Measurements from ENCODE around the gene CST11.

The CST11 gene

DNA sequence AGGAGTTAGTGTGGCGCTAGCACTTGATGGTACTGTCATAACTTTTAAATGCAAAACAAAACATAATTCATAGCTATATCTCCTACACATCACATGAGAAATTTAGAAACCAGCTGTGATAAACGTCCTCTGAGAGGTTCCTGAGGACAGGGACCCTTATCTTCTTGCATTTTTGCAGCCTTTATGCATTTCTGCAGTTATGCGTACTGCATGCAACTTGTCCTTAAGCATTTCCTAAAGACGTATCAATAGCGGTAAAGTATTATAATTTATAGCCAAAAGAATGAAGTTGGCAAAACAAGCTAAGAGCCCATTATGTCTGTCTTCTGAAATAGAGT is 33.0 kb downstream of the CST11 start:
- H3K4me3 ChIP-seq (ENCODE audit: low read depth, low read length): peak overlapping the region; percentile 97
- TF ChIP-seq, protein P1, sequence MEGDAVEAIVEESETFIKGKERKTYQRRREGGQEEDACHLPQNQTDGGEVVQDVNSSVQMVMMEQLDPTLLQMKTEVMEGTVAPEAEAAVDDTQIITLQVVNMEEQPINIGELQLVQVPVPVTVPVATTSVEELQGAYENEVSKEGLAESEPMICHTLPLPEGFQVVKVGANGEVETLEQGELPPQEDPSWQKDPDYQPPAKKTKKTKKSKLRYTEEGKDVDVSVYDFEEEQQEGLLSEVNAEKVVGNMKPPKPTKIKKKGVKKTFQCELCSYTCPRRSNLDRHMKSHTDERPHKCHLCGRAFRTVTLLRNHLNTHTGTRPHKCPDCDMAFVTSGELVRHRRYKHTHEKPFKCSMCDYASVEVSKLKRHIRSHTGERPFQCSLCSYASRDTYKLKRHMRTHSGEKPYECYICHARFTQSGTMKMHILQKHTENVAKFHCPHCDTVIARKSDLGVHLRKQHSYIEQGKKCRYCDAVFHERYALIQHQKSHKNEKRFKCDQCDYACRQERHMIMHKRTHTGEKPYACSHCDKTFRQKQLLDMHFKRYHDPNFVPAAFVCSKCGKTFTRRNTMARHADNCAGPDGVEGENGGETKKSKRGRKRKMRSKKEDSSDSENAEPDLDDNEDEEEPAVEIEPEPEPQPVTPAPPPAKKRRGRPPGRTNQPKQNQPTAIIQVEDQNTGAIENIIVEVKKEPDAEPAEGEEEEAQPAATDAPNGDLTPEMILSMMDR (IDR thresholded peaks at IDR 0.05; ENCODE audit: low read depth, low read length, missing control alignments): no peak
- in situ Hi-C loops (cut with HindIII; ENCODE audit: low sequenced_read_pairs): loop anchor here (5.0 kb wide), 1 partner anchor 42 kb away; no protein-coding TSS in a partner anchor
- DNase-seq (ENCODE audit: low read depth): no peak

DNA sequence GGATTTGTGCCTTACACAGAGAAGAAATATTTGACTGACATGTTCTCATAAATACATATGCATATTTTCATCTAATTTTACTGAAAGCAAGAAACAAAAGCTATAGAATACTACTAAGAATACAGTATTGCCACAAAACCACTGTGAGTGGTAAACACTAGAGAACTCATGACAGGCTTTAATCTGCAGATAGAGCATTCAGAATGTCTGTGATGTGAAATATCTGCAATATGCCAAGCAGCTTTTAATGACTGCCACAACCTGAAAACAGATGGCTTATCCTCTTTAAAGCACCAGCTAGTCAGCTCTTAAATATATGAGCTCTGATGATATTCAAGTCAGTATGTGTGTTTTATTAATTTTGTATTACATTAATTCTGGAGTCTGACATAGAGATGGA is 34.8 kb downstream of the CST11 start:
- no peak overlapping the region for H3K4me3 ChIP-seq (ENCODE audit: low read depth, low read length)
- TF ChIP-seq, protein P1 (IDR thresholded peaks at IDR 0.05; ENCODE audit: low read depth, low read length, missing control alignments): no peak
- in situ Hi-C loops (cut with HindIII; ENCODE audit: low sequenced_read_pairs): loop anchor here (5.0 kb wide), 1 partner anchor 41 kb away; no protein-coding TSS in a partner anchor
- no peak for DNase-seq (ENCODE audit: low read depth)

DNA sequence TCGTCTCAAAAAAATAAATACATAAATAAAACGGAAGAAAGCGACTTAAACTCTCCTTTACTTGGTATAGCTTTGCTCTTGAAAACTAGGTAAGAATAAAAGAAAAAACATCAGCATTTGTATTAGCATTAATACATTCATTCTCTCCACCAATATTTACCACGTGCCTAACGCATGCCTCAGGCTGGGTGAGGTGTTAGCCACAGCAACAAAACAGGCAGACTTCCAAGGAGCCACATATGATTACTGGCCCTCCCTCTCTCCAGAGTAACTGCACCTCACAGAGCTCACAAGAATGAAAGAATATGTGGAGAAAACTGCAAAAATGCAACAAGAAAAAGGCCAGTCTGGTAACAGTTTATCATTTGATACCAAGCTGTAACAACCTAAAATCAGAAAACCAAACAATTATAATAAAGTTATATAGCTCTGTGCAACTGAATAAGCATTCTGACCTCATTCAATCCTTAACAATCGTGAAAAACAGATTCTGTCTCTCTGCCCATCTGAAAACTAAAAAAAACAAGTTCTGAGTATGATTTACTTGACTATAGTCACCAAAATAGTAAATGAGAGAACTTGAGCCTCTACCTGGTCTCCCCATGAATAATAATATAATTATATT is 36.6 kb downstream of the CST11 start:
- no peak for DNase-seq (ENCODE audit: low read depth)
- TF ChIP-seq, protein P1 (IDR thresholded peaks at IDR 0.05; ENCODE audit: low read depth, low read length, missing control alignments): no peak
- in situ Hi-C loops (cut with HindIII; ENCODE audit: low sequenced_read_pairs): loop anchor here (5.0 kb wide), 1 partner anchor 39 kb away; no protein-coding TSS in a partner anchor
- no peak overlapping the region for H3K4me3 ChIP-seq (ENCODE audit: low read depth, low read length)

DNA sequence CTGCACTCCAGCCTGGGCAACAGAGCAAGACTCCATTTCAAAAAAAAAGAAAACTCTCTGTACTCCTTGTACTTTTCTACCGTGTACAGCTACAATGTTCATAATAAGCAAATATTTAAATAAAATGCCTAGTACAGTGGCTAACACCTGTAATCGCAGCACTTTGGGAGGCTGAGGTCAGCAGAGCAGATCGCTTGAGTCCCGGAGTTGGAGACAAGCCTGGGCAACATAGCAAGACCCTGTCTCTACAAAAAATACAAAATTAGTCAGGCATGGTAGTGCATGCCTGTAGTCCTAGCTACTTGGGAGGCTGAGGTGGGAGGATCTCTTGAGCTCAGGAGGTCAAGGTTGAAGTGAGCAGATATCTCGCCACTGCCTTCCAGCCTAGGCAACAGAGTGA is 37.1 kb downstream of the CST11 start:
- TF ChIP-seq, protein P1 (IDR thresholded peaks at IDR 0.05; ENCODE audit: low read depth, low read length, missing control alignments): no peak
- in situ Hi-C loops (cut with HindIII; ENCODE audit: low sequenced_read_pairs): loop anchor here (5.0 kb wide), 1 partner anchor 38 kb away; no protein-coding TSS in a partner anchor
- DNase-seq (ENCODE audit: low read depth): no peak
- no peak overlapping the region for H3K4me3 ChIP-seq (ENCODE audit: low read depth, low read length)

DNA sequence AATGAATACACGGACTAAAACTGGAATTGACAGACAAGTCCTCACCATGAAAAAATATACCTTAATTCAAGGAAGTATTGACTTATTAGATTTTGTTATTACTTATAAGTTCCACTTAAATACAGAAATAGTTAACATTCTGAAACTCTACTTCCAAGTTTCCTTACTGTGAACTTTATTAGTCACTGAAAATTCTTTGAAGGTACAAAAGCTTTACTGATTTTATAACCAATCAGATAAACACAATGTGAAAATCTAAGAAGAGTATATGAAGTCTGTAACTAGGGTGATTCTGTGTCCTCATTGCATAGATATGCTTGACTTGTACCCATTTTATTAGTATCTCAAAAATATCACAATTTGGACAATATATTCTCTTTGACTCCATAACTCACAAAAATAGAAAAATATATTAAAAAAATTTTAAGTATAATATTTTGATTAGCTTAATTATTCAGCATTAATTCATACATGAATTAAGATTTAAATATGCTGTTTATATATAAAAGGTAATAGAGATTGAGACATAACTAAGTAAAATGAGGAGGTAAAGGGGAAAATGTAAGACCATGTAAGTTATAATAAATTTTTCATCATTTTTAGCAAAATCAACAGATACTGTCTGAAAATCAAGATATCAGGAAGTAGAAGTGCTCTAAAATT is 38.0 kb downstream of the CST11 start:
- TF ChIP-seq, protein P1 (IDR thresholded peaks at IDR 0.05; ENCODE audit: low read depth, low read length, missing control alignments): no peak
- H3K4me3 ChIP-seq (ENCODE audit: low read depth, low read length): no peak overlapping the region
- DNase-seq (ENCODE audit: low read depth): no peak
- in situ Hi-C loops (cut with HindIII; ENCODE audit: low sequenced_read_pairs): loop anchor here (5.0 kb wide), 1 partner anchor 37 kb away; no protein-coding TSS in a partner anchor

DNA sequence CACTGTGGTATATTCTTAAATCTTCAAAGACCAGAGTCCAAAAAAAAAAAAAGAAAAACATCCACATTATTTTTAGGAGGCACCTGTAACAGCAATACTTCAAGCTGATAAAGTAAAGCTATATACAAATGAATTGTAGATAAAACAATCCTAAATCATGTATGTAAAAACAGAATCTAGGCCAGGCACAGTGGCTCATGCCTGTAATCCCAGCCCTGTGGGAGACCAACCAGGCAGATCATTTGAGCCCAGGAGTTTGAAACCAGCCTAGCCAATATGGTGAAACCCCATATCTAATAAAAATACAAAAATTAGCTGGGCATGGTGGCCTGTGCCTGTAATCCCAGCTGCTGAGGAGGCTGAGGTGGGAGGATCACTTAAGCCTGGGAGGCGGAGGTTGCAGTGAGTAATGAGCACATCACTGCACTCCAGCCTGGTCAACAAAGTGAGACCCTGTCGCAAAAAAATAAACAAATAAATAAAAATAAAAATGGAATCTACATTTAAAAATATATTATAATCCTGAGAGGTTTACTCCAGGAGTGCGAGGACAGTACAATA is 38.7 kb downstream of the CST11 start:
- no peak for DNase-seq (ENCODE audit: low read depth)
- no peak overlapping the region for H3K4me3 ChIP-seq (ENCODE audit: low read depth, low read length)
- in situ Hi-C loops (cut with HindIII; ENCODE audit: low sequenced_read_pairs): no loop called here
- TF ChIP-seq, protein P1 (IDR thresholded peaks at IDR 0.05; ENCODE audit: low read depth, low read length, missing control alignments): no peak

Data from astrocyte of the cerebellum (primary cell).